ENCODE measurements around the gene ZC3H7B. TPM values are rescaled to one million over a fixed set of nuclear protein-coding genes. Genes with fewer than 3 reads are reported as not detected.

The ZC3H7B gene
- polyA plus RNA-seq, 3 donors from 2014 or later = 0.33 to 2.4 TPM; not detected in 1

DNA sequence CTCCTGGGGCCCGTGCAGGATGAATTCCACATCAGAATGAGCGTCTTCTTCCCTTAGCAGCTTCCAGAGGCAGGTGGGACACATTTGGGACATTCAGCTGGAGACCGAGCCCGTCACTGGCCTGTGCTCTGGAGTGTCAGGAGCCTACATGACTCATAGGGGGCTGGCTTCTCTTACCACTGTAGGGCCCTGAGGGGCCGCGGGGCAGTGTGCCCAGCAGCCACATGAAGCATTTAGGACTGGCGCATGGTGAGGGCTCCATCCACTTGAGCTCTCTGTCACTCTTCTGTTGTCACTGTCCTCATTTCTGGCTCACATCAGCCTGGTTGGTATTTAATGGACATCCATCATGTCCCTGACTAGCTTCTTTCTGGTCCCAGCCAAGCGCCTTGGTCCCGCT lies 42.4 kb downstream of the ZC3H7B start:
- Mint-ChIP-seq H3K27me3 (ENCODE audit: low read depth in 3 of 3) (peaks cover 0 to 2% (median 1%) of the 10 kb centered on the region in 3 donors), H3K4me3 (no peak overlapping the region), H3K9me3 (no peaks in the 10 kb centered on the region), H3K36me3 (peaks cover 0 to 17% (median 3%) of the 10 kb centered on the region in 3 donors), H3K4me1 (no peaks in the 10 kb centered on the region), H3K27ac (no peak overlapping the region)
- no peak for DNase-seq

DNA sequence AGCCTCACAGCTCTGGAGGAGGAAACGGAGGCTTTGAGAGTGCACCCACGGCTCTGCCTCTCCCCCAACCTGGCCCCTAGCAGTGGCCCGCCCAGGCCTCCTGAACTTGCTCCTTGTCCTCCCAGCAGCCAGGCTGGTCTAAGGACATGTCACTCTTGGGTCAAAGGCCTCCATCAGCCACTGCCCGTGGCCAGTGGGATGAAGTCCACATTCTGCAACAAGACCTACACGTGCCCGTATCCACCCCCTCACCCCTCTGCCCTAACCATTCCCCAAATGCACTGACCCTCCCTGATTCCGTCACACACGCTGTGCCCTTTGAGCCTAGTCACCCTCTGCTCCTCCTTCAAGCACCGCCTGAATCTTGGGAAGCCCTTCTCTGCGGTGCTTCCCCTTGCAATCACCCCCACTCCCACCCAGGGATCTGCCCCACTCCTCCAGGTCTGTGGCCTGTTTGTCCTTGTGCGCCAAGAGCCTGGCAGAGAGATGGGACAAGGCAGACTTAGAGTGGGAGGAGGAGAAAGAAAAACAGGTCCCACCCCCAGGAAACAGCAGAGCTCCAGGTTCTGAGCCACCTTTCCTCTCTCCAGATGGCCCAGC lies 43.0 kb downstream of the ZC3H7B start:
- Mint-ChIP-seq H3K27ac (no peak overlapping the region), H3K27me3 (ENCODE audit: low read depth in 3 of 3) (peaks cover 0 to 2% (median 0%) of the 10 kb centered on the region in 3 donors), H3K4me1 (no peaks in the 10 kb centered on the region), H3K4me3 (no peak overlapping the region), H3K36me3 (peaks cover 0 to 17% (median 3%) of the 10 kb centered on the region in 3 donors), H3K9me3 (no peaks in the 10 kb centered on the region)
- DNase-seq = no peak

DNA sequence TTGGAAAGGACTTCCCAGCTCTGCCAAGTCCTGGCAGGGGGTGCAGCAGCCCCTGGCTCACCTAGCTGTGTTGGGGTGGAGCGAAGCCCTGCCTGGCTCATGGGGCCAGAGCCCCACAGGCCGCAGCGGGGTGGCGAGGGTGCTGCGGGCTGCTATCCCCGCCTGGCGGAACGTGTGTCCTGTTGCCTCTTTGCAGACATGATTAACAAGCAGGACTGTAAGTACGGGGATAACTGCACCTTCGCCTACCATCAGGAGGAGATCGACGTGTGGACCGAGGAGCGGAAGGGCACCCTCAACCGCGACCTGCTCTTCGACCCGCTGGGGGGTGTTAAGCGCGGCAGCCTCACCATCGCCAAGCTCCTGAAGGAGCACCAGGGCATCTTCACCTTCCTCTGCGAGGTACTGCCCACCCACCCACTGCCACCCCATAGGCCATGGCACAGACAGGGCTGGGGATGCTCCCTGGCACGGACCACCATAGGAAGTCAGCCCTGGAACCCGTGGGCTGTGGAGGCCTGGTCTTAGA lies 44.5 kb downstream of the ZC3H7B start:
- H3K36me3 Mint-ChIP-seq = peaks cover 6 to 30% (median 10%) of the 10 kb centered on the region in 3 donors
- H3K4me3 Mint-ChIP-seq = no peak overlapping the region
- H3K9me3 Mint-ChIP-seq = no peaks in the 10 kb centered on the region
- peaks cover 0 to 2% (median 0%) of the 10 kb centered on the region in 3 donors for H3K27me3 Mint-ChIP-seq (ENCODE audit: low read depth in 3 of 3)
- no peaks in the 10 kb centered on the region for H3K4me1 Mint-ChIP-seq
- DNase-seq = no peak
- H3K27ac Mint-ChIP-seq = no peak overlapping the region

DNA sequence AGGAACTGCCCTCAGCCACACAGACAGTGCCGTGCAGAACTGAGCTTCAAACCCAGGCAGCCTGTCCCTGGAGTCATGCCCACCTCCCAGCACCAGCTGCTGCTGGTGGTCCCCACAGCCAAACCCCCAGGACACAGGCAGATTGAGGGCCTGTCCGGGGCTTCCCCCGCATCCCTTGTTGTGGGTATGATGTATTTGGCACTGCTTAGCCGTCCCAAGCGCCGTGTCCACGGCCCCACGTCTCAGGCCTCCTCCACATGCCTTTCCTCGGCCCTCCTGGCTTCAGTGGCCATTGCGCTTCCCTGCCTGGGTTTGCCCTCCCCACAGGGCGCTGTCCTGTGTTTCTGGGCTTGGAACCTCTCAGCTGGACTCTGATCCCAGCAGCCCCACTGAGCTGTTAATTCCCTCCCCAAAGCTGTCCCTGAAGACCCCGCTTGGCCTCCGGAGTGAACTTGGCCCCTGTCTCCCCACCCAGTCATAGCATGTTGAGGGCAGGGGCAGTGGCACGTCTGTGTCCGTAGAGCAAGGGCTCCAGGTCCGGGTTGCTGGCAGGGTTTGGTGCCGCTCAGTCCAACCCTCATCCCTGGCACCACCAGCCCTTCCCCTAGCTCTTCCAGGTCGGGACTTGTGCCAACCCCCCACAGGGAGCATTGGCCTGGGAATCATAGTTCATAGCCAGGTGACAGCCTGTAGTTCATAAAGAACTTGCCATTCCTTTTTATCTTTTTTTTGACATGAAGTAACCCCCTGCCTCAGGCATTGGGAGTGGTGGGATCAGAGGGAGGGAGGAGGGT lies 45.9 kb downstream of the ZC3H7B start:
- no peaks in the 10 kb centered on the region for H3K4me1 Mint-ChIP-seq
- no peak overlapping the region for H3K4me3 Mint-ChIP-seq
- no peaks in the 10 kb centered on the region for H3K9me3 Mint-ChIP-seq
- peak overlapping the region in 1 of 6 donors; percentile 64 for H3K27ac Mint-ChIP-seq
- no peak for DNase-seq
- H3K27me3 Mint-ChIP-seq (ENCODE audit: low read depth in 3 of 3) = no peaks in the 10 kb centered on the region
- peaks cover 10 to 34% (median 10%) of the 10 kb centered on the region in 3 donors for H3K36me3 Mint-ChIP-seq

DNA sequence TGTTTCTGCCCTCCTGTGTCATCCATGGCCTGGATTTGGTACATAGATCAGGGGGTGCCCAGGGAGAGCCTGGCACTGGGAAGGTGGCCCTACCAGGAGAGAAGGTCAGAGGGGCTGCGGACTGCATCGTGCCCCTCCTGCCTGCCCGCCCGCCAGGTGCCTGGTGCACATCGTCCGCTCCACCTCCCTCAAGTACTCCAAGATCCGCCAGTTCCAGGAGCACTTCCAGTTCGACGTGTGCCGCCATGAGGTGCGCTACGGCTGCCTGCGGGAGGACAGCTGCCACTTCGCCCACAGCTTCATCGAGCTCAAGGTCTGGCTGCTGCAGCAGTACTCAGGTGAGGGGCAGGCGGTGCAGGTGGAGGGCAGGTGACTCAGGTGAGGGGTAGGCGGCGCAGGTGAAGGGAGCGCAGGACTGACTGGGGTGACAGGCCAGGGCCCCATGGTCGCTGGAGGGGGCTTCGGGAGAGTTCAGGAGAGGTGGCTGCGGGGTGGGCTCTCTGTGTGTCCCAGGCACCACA lies 47.7 kb downstream of the ZC3H7B start:
- H3K36me3 Mint-ChIP-seq = peaks cover 8 to 38% (median 10%) of the 10 kb centered on the region in 3 donors

GRCh38 chr22:41350087-41350486 lies 48.8 kb downstream of the ZC3H7B start:
- no peak overlapping the region for H3K4me3 Mint-ChIP-seq
- H3K36me3 Mint-ChIP-seq = peaks cover 7 to 37% (median 10%) of the 10 kb centered on the region in 3 donors
- H3K27ac Mint-ChIP-seq = peak overlapping the region in 1 of 6 donors; percentile 32
- H3K9me3 Mint-ChIP-seq = no peaks in the 10 kb centered on the region
- H3K4me1 Mint-ChIP-seq = no peaks in the 10 kb centered on the region
- no peak for DNase-seq
- H3K27me3 Mint-ChIP-seq (ENCODE audit: low read depth in 3 of 3) = peaks cover 0 to 1% (median 0%) of the 10 kb centered on the region in 3 donors

More for the DNA sequence above, 47.7 kb downstream of the ZC3H7B start:
- Mint-ChIP-seq H3K4me3 (no peak overlapping the region), H3K27ac (no peak overlapping the region), H3K4me1 (no peaks in the 10 kb centered on the region), H3K9me3 (no peaks in the 10 kb centered on the region), H3K27me3 (ENCODE audit: low read depth in 3 of 3) (no peaks in the 10 kb centered on the region)
- no peak for DNase-seq

DNA sequence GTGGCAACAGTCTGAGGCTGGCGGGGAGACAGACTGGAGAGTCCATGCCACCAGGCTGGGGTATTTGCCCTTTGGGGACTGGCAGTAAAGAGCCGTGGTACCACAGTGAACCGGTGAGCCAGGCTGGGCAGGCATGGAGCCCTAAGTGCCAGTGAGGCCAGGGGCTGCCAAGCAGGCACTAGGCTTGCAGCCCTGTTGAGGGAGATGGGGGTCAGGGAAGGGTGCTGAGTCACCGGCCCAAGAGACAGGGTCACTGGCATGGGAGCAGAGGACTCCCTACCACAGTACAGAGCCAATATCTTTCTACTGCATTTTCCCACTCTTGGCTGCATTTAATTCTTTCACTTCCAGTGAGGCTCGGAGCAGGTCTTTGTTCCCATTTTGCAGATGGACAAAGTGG lies 49.7 kb downstream of the ZC3H7B start:
- DNase-seq = no peak
- Mint-ChIP-seq H3K27me3 (ENCODE audit: low read depth in 3 of 3) (peaks cover 0 to 1% (median 0%) of the 10 kb centered on the region in 3 donors), H3K9me3 (no peaks in the 10 kb centered on the region), H3K27ac (no peak overlapping the region), H3K36me3 (peaks cover 7 to 36% (median 10%) of the 10 kb centered on the region in 3 donors), H3K4me3 (no peak overlapping the region), H3K4me1 (no peaks in the 10 kb centered on the region)

DNA sequence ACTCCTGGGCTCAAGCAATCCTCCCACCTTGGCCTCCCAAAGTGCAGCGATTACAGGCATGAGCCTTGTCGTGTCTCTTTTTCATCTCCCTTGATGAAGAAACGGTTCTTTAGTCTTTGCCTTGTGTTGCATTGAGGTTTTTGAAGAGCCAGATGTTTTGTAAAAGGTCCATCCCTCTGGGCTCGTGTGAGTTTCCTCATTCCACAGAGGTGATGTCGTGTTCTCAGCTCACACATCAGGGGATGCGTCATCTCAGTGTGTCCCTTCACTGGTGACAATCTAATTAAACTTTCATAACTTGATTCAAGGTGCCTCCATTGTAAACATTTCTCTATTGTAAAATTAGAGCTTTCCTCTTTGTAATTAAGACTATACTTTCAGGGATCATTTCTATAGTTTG lies 50.7 kb downstream of the ZC3H7B start:
- no peaks in the 10 kb centered on the region for H3K9me3 Mint-ChIP-seq
- H3K36me3 Mint-ChIP-seq = peaks cover 7 to 36% (median 10%) of the 10 kb centered on the region in 3 donors
- H3K27me3 Mint-ChIP-seq (ENCODE audit: low read depth in 3 of 3) = peaks cover 0 to 1% (median 0%) of the 10 kb centered on the region in 3 donors
- H3K4me1 Mint-ChIP-seq = no peaks in the 10 kb centered on the region
- H3K27ac Mint-ChIP-seq = no peak overlapping the region
- no peak overlapping the region for H3K4me3 Mint-ChIP-seq
- DNase-seq = no peak

DNA sequence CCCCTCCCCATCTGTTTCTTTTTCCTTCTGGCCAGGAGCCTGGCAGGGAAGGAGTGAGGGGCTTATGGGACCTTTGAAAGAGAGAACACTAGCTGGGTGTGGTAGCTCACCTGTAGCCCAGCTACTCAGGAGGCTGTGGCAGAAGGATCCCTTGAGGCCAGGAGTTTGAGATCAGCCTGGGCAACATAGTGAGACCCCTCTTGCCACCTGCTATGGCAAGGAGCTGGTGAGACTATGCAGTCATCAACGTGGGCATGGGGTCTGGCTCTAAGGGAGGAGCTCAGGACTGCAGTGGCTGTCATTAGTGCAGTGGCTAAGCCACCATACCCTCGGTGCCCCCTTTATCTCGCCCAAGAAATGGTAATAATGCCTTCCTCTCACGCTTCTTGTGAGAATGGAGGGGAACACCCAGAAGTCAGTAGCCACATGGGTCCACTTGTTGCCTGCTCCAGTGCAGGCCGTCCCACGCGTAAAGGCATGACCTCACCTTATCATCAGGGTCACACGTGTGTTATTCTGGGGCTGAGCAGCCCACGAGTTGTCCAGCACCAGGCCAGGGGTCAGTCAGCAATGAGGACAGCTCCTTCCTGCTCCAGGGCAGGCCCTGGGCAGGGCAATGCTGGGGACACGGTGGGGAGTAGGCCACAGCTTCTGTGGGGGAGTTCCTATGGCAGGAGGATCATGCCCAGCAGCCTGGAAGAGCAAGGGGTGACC lies 52.7 kb downstream of the ZC3H7B start:
- peak overlapping the region in 1 of 6 donors; percentile 34 for H3K27ac Mint-ChIP-seq
- no peaks in the 10 kb centered on the region for H3K9me3 Mint-ChIP-seq
- H3K36me3 Mint-ChIP-seq = peaks cover 7 to 28% (median 10%) of the 10 kb centered on the region in 3 donors
- no peaks in the 10 kb centered on the region for H3K4me1 Mint-ChIP-seq
- no peak overlapping the region for H3K4me3 Mint-ChIP-seq
- DNase-seq = no peak
- H3K27me3 Mint-ChIP-seq (ENCODE audit: low read depth in 3 of 3) = peaks cover 0 to 1% (median 0%) of the 10 kb centered on the region in 3 donors

DNA sequence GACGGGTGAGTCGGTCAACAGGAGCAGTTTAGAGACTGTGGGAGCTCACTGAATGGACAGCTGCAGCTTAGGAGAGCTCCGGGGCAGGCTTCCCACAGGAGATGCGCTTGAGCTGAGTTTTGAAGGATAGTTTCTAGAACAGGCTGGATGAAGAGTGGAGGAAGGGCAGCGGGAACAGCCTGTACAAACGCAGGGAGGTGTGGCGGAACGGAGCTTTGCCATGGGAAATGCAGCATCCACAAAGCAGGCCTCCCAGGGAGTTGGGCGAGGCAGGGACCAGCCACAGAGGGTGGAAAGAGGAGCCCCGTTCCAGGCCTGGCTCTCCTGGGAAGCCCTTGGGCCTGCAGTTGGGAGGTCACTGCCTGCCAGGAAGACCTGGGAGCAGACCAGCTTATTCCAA lies 53.7 kb downstream of the ZC3H7B start:
- Mint-ChIP-seq H3K4me3 (no peak overlapping the region), H3K27me3 (ENCODE audit: low read depth in 3 of 3) (peaks cover 0 to 1% (median 0%) of the 10 kb centered on the region in 3 donors), H3K36me3 (peaks cover 7 to 23% (median 10%) of the 10 kb centered on the region in 3 donors), H3K9me3 (no peaks in the 10 kb centered on the region), H3K4me1 (no peaks in the 10 kb centered on the region), H3K27ac (peak overlapping the region in 2 of 6 donors; percentile 10 to 69)
- no peak for DNase-seq

DNA sequence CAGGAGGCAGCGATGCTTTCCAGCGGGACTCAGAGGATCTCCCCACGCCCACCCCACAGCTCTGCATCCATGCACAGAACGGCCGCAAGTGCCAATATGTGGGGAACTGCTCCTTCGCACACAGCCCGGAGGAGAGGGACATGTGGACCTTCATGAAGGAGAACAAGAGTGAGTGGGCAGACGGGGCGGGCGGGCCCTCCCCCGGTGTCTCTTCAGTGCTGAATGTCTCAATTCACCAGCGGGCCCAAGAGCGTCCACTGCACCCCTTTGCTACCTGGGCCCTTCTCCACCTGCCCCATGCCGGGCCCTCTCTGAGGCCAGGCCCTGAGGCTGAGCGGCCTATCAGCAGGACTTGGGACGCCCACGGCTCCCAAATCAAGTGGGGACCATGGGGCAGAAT lies 54.6 kb downstream of the ZC3H7B start:
- no peaks in the 10 kb centered on the region for H3K9me3 Mint-ChIP-seq
- H3K4me3 Mint-ChIP-seq = no peak overlapping the region
- peaks cover 0 to 15% (median 4%) of the 10 kb centered on the region in 3 donors for H3K36me3 Mint-ChIP-seq
- H3K27me3 Mint-ChIP-seq (ENCODE audit: low read depth in 3 of 3) = peaks cover 0 to 3% (median 0%) of the 10 kb centered on the region in 3 donors
- DNase-seq = no peak
- no peaks in the 10 kb centered on the region for H3K4me1 Mint-ChIP-seq
- no peak overlapping the region for H3K27ac Mint-ChIP-seq

DNA sequence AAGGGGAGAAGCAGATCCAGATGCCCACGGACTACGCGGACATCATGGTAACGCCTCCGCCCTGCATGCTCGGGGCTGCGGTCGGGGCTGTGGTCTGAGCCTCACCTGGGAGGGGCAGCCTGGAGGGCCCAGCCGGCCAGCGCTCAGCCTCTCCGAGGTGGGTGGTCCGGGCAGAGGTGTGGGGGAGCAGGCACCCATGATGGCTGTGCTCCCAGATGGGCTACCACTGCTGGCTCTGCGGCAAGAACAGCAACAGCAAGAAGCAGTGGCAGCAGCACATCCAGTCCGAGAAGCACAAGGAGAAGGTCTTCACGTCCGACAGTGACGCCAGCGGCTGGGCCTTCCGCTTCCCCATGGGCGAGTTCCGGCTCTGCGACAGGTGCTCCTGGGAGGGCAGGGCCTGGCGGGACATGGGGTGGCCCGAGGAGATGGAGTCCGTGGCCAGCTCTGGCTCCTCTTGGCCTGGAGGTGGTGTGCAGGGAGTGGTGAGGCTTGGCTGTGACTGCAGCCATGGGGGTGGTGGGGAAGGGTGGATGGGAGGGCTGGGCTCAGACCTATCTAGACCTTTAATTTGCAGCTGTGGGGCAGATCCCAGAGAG lies 55.2 kb downstream of the ZC3H7B start:
- Mint-ChIP-seq H3K27ac (no peak overlapping the region), H3K9me3 (no peaks in the 10 kb centered on the region), H3K36me3 (peaks cover 0 to 15% (median 4%) of the 10 kb centered on the region in 3 donors), H3K4me3 (no peak overlapping the region), H3K27me3 (ENCODE audit: low read depth in 3 of 3) (peaks cover 0 to 3% (median 0%) of the 10 kb centered on the region in 3 donors), H3K4me1 (no peaks in the 10 kb centered on the region)
- DNase-seq = no peak

DNA sequence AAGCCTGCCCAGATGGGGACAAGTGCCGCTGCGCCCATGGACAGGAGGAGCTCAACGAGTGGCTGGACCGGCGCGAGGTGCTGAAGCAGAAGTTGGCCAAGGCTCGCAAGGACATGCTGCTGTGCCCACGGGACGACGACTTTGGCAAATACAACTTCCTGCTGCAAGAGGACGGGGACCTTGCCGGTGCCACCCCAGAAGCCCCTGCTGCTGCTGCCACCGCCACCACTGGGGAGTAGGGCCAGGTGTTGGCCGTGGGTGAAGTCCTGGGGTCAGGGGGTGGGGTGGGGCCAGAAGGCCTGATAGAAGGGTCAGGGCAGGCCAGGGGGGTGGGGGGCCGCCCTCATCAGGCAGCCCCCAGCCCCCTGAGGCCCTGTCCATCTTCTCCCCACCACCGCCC lies 55.9 kb downstream of the ZC3H7B start:
- no peak for DNase-seq
- Mint-ChIP-seq H3K36me3 (peaks cover 0 to 11% (median under 1%) of the 10 kb centered on the region in 3 donors), H3K27me3 (ENCODE audit: low read depth in 3 of 3) (peaks cover 0 to 3% (median 0%) of the 10 kb centered on the region in 3 donors), H3K4me1 (no peaks in the 10 kb centered on the region), H3K27ac (no peak overlapping the region), H3K9me3 (no peaks in the 10 kb centered on the region), H3K4me3 (no peak overlapping the region)

Measured in immature natural killer cell (primary cell).